ENCODE measurements around the gene SSPN.
A peak's percentile ranks its signal among the peaks of the same experiment; 100 is the strongest.

The SSPN gene

GRCh38 chr12:26195250-26195640, at the start of gene SSPN:
Gene SSPN (plus strand): TSS chr12:26195573. CDS start chr12:26195673, 100 bp downstream.
- peak; percentile 19 to 22 for DNase-seq

- no peak for DNase-seq
These were observed 47.1 kb upstream of the SSPN start for GRCh38 chr12:26148291-26148690.

DNA sequence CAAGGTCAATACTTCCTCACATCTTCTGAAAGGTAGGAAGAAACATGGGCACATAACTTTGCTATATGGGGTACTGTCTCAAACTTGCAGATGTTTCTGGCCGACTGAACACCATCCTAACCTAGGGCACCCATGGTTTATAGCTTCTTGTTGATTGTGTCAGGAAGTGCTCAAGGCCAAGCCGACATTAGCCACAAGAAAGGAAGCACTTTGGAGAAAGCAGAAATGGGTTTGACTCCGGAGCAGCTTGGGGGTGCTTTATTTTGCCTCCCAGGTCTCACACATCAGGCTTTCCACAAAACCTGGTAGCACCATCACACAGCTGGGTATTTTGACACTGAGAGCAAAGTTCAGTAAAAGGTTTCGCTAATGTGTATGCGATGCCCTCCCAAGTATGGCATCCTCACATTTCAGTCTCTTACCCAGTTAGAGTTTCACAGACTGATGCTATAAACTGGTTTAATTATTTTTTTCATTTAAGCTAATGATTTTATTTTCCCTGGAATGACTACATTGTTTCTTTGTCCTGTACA, 45.3 kb upstream of the SSPN start:
- no peak for DNase-seq

GRCh38 chr12:26150736-26151450, 44.5 kb upstream of the SSPN start:
- DNase-seq, result no peak

DNA sequence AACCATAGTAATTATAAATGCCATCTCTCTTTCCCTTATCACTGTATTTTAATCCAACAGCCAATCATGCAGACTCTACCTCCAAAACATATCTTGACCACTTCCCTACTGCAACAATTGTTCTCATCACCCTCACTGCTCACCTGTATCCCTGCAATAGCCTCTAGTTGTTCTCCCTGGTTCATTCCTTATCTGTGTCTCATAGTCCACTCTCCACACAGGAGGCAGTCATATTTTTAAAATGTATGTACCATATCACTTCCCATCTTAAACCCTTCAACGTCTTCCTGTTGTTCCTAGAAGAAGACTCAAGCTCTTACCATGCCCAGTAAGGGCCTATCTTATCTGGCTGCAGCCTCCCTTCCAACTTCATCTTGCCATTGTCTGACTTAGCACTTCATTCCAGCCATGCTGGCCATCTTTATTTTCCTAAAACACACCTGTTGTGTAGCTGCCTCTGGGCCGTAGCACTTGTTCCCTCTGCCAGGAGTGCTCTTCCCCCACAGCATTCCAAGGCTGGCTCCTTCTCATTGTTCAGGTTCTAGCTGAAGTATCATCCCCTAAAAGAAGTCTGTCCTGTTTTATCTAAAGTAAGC, 42.8 kb upstream of the SSPN start:
- DNase-seq, result no peak

- no peak for DNase-seq
These were observed 41.8 kb upstream of the SSPN start for GRCh38 chr12:26153421-26154154.

DNA sequence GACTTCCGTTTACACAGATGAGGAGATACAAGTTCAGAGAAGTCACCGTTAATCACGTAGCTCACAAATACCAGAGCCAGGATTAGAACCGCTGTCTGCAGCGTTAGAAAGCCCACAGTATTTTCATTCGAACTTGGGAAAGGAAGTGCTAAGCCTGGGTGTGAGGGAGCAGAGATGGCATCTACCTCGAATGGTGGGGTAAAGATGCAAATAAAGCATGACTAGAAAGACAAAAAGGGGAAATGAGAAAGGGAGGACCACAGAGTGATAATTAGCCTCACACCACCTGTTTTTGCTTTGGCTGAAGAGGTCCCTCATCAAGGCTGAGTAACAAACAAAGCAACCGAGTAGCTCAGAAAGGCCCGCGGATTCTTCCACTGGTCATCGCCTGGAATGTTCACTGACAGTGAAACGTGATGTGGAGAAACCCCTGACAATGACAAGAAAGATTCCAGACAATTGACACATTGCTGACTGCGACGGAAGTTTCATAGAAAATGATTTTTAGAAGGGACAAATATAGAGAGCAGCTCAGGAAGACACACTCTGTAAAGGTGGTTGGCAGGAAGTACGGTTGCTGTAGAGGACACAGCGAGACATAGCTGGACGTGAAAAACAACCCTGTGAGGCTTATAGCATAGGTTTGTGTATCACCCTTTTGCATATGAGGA, 39.0 kb upstream of the SSPN start:
- DNase-seq, result no peak

DNA sequence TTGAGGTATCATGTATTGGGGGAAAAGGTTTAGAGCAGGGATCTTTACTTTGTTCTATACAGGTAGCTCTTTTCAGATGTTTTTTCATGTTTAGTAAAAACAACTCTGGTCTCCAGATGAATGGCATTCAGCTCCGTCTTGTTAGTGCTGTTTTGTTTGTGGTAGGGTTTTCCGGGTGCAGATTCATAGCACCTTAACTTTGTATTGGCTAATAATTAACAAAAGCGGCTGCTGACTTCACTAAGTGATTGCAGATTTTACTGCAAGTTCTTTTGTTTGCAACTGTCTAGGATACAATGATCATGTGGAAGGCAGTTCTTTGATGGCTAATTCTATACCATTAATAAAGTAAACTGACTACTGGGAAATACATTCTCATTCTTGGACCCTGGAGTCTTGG, 38.4 kb upstream of the SSPN start:
- no peak for DNase-seq

DNA sequence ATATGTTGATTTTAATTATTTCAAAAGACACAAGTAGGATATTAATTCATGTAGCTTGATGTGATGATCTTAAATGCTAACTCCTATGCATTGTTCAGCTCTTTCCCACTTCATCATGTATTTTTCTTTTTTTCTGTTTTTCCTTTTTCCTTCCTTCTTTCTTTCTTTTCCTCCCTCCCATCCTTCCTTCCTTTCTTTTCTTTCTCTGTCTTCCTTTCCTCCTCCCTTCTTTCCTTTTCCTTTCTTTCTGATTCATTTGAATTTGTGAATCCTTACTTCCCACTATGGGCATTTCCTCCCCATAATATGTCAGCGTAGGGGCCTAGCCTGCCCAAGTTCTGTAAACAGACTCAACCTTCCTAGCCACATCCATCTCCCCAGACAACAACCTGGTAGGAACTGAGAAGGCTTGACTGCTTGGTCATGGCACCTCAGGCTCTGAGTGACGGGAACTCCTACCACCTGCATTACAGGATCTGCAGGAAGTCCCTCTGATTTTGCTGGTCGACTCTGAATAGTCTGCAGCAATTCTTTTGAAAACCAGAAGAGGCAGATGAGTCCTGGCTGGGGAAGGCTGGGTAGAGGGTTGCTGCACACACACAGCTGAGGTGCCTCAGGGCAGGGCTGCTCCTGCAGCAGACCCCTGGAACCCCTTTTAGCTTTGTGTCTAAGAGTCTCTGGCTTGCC, 37.2 kb upstream of the SSPN start:
- DNase-seq, result no peak

- no peak for DNase-seq
These were observed 33.2 kb upstream of the SSPN start for GRCh38 chr12:26162174-26162573.

DNA sequence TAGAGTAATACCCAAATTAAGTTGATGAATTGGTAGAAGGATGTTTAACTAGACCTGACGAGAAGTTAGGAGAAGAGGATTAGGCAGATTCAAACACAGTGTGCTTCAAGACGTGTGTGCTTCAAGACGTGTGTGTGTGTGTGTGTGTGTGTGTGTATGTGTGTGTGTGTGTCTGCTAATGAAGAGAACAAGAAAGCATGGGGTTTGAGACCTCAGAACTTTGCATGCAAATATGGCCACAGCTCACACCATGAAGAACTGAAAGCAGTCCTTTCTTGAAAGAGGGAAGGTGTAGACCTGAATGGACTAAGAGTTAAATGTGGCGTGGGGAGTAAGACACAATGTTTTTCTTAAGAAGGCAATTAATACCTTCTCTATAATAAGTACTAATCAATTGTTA, 32.5 kb upstream of the SSPN start:
- no peak for DNase-seq

- DNase-seq, result no peak
These were observed 31.3 kb upstream of the SSPN start for GRCh38 chr12:26164118-26164517.

GRCh38 chr12:26172013-26172412, 23.4 kb upstream of the SSPN start:
- DNase-seq, result no peak

GRCh38 chr12:26172539-26172938, 22.8 kb upstream of the SSPN start:
- no peak for DNase-seq

- DNase-seq, result no peak
These were observed 22.3 kb upstream of the SSPN start for GRCh38 chr12:26172946-26173552.

- DNase-seq, result no peak
These were observed 18.6 kb upstream of the SSPN start for GRCh38 chr12:26176725-26177124.

DNA sequence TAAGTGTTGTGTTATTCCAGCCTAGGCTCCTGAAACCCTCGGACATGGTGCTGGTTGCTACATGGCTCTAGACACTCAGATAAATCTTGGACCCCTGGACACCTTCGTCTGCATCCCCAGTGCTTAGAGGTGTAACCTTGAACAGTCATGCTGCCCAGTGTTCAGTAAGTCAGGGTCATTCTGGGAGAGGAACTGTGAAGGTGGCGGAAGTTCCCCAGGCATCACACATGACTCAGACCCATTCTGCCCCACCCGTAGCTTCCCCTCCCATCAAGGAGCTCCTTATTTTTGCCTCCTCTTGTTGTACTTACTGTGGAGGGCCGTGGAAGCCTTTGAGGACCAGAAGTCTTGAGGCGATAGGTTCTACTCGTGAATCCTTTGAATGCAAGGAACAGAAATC, 18.1 kb upstream of the SSPN start:
- DNase-seq, result no peak

DNA sequence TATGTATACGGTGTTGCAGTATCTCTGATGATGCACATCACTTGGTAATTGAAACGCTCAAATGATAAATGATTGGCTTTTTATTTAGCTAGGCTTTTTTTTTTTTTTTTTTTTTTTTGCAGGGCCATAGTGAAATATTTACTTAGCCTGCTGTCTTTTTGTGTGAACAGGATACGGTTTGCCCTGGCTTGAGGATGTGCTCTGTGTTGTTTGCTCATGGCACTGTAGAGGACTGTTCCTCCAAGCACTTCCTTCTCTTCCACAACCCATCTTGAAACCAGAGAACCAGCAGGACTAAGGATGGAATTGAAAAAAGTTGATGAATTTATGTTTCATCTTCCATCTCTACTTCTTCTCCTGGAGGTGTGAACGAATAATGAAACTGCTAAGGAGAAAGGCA, 15.5 kb upstream of the SSPN start:
- DNase-seq, result no peak

DNA sequence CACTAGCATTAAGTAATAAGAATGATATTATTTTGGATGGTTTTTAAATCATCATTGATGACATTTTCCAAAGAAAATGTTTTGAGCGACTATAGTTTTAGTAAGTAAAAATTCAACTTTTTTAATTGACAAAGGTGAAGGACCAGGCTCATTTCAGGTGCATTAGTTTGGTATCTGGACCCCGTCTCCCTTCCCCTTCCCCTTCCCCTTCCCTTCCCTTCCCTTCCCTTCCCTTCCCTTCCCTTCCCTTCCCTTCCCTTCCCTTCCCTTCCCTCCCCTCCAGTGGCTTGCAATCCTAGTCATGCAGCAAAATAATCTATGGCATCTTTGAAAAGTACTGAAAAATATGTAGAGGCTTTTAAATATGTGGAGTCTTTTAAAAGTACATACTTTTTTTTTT, 13.0 kb upstream of the SSPN start:
- DNase-seq, result no peak

- no peak for DNase-seq
These were observed 9.6 kb upstream of the SSPN start for GRCh38 chr12:26185532-26186320.

DNA sequence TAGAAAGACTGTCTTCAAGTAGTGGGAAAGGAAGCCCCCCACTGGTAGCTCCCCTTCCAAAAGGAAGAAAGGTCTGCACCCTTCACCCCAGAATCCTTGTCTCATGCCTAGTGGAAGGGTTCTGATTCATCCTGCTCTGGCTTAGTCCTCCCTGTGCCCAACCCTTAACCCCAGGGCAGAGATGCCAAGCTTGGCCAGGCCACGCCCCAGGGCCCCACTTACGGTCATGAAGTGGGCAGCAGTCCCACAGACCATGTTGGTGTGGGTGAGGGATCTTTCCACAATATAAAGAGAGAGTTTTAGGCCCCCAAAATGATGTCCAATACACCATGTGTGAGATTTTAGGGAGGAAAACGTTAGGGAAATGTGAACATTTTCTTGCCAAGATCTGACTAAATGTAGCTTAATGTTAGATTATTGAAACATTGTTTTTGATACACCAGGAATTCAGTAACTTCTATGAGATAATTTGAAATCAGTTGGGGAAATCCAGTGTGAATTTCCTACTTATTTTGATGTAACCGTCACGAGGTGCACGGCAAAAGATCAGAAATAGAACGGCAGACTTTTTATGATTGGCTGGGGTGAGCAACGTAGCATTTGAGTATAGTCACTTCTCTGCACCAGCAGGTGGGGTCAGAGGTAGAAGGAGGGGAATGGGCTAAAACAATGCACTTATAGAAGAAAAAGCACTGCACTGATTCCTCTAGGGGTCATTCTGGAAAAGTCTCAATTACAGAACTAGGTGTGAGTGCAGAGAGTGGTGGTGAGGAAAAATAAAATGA, 8.2 kb upstream of the SSPN start:
- DNase-seq, result no peak
